GM12801 (cell line): ENCODE data around the gene IGSF8.

Experiments used
- TF ChIP-seq, protein P1 (sequence below): IDR thresholded peaks from one replicate; pipeline ENCODE4 v1.5.1; 2011; ENCODE audit warnings: control low read depth; ENCODE audit not compliant: insufficient read length; ENCODE audit errors: extremely low read depth

The IGSF8 gene, protein sequence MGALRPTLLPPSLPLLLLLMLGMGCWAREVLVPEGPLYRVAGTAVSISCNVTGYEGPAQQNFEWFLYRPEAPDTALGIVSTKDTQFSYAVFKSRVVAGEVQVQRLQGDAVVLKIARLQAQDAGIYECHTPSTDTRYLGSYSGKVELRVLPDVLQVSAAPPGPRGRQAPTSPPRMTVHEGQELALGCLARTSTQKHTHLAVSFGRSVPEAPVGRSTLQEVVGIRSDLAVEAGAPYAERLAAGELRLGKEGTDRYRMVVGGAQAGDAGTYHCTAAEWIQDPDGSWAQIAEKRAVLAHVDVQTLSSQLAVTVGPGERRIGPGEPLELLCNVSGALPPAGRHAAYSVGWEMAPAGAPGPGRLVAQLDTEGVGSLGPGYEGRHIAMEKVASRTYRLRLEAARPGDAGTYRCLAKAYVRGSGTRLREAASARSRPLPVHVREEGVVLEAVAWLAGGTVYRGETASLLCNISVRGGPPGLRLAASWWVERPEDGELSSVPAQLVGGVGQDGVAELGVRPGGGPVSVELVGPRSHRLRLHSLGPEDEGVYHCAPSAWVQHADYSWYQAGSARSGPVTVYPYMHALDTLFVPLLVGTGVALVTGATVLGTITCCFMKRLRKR

DNA sequence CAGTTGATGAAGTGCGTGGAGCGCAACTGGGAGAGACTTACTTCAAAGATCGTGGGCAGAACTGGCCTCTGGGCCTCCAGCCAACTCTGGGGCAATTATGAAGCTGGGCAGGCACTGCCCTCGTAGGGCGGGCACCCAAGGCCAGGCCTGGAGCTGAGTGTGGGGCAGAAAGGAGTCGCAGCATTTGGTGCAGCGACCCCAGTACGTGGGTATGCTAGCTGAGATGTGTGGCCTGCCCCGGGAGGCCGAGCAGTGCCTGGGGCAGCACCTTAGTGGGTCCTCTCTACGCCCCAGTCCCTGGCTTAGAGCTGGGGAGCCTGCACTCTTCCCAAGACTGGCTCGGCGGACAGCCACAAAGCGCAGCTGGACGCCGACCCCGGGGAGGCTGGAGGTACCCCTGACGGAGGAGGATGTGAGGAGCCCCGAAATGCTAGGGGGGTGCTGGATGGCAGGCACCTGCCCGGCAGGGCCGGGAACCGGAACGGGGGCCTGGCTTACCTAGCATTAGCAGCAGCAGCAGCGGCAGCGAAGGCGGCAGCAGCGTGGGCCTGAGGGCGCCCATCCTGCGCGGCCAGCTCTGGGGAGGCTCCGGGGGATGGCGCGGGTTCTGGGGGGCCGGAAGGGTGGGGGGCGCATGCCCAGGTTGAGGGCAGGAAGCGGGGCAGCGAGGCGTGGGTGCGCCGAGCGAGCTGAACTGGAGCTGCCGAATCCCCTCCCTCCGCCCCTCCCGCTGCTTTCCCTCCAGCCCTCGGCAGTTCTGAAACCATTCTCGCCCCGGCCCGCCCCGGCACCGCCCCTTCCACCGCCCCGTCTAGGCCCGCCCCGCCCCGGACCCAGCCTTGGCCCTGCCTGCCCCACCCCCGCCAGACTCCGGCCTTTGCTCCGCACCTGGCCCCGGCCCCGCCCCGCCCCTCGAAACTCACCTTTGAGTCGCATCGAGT lies at the start of gene IGSF8:
IGSF8 (minus strand) TSS at position 709 of the 941 bp plus-strand sequence; CDS start at position 562, 147 bp downstream.
- TF ChIP-seq, protein P1, sequence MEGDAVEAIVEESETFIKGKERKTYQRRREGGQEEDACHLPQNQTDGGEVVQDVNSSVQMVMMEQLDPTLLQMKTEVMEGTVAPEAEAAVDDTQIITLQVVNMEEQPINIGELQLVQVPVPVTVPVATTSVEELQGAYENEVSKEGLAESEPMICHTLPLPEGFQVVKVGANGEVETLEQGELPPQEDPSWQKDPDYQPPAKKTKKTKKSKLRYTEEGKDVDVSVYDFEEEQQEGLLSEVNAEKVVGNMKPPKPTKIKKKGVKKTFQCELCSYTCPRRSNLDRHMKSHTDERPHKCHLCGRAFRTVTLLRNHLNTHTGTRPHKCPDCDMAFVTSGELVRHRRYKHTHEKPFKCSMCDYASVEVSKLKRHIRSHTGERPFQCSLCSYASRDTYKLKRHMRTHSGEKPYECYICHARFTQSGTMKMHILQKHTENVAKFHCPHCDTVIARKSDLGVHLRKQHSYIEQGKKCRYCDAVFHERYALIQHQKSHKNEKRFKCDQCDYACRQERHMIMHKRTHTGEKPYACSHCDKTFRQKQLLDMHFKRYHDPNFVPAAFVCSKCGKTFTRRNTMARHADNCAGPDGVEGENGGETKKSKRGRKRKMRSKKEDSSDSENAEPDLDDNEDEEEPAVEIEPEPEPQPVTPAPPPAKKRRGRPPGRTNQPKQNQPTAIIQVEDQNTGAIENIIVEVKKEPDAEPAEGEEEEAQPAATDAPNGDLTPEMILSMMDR = no peak

DNA sequence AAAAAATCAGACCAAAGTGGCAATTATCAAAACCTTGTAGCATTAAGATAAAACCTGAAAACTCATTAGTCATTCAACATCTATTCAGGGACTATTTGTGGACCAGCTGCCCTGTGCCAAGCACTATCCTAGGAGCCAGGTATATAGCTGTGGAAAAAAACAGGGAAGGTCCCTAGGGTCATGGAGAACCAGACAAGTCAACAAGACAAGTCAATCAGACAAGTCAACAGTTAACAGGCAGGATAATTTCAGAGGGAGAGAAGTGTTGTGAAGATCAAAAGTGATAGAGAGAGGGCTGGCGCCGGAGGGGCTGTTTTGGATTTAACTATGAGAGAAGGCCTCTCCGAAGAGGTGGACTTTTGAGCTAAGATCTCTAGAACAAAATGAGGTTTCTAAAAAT lies 49.7 kb upstream of the IGSF8 start:
- TF ChIP-seq, protein P1 = no peak

DNA sequence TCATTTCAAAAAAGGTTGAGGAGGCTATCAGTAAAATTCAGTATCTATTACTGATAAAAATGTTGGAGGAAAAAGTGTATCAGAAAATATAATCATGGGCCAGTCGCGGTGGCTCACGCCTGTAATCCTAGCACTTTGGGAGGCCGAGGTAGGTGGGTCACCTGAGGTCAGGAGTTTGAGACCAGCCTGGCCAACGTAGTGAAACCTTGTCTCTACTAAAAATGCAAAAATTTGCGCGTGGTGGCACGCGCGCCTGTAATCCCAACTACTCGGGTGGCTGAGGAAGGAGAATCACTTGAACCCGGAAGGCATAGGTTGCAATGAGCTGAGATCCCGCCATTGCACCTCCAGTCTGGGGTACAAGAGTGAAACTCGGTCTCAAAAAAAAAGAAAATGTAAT lies 47.7 kb upstream of the IGSF8 start:
- TF ChIP-seq, protein P1 = no peak

DNA sequence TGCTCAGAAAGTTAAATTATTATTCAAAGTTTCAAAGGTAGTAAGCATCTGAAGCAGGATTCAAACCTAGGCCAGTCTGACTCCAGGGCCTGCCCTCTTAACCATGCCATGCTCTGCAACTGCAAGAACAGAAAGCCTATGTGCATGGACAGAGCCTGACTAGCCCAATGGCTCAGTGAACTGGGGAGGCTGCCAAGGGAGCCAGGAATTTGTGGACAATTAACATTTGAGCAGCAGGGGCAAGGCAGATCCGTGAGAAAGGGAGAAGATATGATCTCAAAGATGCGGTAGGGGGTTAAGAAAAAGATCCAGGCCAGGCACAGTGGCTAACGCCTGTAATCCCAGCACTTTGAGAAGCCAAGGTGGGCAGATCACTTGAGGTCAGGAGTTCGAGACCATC lies 46.5 kb upstream of the IGSF8 start:
- TF ChIP-seq, protein P1 = no peak

DNA sequence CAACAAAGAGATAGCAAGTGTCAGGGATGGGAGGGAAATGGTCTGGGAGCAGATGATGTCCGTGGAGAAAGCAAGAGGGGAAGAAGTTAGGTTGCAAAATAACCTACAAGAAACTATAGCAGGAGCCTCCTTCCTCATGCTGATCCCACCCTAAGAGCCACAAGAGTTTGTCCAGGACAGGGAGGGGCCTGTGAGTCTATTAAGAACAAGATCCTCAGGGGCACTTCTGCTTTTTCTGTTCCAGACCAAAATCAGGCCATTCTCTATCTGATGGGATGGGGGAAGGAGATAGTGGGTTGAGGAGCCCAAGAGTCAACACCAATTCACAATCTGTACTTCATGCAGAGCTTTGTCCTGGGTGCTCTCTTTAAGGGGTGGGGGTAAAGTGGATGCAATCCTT lies 45.3 kb upstream of the IGSF8 start:
- TF ChIP-seq, protein P1 = no peak

DNA sequence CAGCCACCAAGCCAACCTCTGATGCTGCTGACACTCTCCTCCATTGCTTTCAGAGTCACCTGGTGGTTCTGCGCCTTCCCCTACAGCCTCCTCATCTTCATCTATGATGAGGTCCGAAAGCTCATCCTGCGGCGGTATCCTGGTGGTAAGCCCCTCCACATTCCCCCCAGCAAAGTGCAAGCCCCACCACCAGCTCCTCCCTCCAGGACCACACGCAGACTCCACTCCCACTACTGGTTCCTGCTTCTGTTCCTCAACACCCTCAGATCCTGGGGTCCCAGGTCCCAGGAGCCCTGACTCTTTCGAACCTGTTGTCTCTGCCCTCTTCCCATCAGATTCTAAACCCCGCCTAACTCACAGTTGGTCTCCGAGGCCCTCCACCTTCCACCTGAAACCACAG lies 41.4 kb upstream of the IGSF8 start:
- TF ChIP-seq, protein P1 = no peak
